ENCODE measurements around the gene SDS.

DNA sequence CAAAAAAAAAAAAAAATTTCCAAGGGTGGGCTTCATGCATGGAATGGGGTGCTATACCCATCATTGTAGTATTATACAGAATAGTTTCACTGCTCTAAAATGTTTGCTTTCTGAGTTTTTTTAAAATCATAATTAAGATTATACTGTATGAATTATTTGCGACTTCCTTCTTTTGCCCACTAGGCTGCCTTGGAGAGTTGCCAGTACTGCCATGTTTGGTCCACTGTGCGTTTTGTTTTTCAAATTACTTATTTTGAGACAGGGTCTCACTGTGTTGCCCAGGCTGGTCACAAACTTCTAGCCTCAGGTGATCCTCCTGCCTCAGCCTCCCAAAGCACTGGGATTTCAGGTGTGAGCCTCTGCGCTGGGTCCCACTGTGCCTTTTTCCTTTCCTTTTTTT is 25.4 kb downstream of the SDS start:
- TF ChIP-seq, protein P1, sequence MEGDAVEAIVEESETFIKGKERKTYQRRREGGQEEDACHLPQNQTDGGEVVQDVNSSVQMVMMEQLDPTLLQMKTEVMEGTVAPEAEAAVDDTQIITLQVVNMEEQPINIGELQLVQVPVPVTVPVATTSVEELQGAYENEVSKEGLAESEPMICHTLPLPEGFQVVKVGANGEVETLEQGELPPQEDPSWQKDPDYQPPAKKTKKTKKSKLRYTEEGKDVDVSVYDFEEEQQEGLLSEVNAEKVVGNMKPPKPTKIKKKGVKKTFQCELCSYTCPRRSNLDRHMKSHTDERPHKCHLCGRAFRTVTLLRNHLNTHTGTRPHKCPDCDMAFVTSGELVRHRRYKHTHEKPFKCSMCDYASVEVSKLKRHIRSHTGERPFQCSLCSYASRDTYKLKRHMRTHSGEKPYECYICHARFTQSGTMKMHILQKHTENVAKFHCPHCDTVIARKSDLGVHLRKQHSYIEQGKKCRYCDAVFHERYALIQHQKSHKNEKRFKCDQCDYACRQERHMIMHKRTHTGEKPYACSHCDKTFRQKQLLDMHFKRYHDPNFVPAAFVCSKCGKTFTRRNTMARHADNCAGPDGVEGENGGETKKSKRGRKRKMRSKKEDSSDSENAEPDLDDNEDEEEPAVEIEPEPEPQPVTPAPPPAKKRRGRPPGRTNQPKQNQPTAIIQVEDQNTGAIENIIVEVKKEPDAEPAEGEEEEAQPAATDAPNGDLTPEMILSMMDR (conservative IDR thresholded peaks at IDR 0.05 in 1 of 2, IDR thresholded peaks at IDR 0.05 in 1 of 2; ENCODE audit: extremely low read depth in 1 of 2, insufficient read depth in 1 of 2, low read depth in 1 of 2, low read length in 2 of 2), result no peak
- no peak for TF ChIP-seq EZH2 (IDR thresholded peaks at IDR 0.05; ENCODE audit: borderline replicate concordance, low read length)
